Stimulated activated naive CD8-positive, alpha-beta T cell treated with anti-CD3 and anti-CD28 coated beads, Interleukin-15, Interleukin-2, amounts not matched to agents 100 U/mL and 50 U/mL, for 24 hours (primary cell): ENCODE data around the gene OAT.

ENCODE experiments used
- ATAC-seq: fragments of 150-1000 bp; cut with Tn5 transposase; one replicate; pipeline ENCODE4 v1.10.0; 2021
- DNase-seq: peaks from one replicate; pipeline ENCODE4 v3.0.0; 2021

OAT gene

DNA sequence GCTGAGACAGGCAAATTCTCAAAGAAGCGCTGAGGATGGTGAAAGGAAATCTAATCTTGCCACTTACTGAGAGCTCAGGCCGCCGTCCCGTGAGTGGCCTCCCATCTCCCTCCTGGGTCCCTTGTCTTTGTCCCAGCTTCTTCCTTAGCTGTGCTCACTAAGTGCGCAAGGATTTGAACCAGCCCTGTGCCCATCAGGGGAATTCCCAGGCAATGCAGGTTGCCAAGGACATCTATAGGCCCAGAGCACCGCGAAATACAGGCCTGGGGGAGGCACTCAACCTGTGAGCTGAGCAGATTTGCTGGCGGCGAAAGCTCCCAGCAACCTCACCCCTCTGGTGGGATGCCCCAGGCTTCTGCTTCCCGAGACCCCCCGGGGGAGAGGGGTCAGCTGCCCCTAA lies 64.8 kb downstream of the OAT start:
- ATAC-seq: no peak
- DNase-seq: no peak

DNA sequence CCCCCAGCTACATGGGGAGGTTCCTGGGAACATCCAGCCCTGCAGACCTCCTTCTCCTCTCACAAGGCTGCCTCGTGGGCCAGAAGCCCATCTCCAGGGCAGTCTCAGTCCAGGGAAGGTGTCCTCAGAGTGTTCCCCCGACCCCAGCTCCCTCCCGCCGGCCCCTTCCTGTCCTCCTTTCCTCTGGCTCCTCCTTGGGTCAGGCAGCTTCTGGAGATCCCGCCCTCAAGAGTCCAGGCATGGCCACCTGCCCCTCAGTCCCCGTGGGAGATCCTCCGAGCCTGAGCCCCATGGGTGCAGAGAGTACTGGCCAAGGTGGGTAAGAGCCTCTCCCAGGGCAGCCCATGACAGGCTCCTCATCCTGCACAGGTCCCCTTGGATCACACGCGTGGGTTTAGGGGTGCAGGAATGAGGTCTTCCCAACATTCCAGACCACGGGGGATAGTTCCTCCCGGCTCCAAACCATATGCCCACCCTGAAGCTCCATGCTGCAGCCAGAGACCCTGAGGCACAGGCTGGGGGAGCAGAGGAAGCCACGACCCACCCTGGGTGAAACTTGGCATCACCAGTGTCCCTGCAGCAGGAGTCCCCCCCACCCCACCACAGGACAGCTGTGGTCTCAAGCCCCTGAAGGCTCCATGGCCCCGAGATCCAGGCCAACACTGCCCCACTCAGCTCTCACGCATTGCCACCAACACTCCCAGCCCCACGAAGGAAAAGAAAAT lies 65.5 kb downstream of the OAT start:
- ATAC-seq: no peak
- DNase-seq: no peak

DNA sequence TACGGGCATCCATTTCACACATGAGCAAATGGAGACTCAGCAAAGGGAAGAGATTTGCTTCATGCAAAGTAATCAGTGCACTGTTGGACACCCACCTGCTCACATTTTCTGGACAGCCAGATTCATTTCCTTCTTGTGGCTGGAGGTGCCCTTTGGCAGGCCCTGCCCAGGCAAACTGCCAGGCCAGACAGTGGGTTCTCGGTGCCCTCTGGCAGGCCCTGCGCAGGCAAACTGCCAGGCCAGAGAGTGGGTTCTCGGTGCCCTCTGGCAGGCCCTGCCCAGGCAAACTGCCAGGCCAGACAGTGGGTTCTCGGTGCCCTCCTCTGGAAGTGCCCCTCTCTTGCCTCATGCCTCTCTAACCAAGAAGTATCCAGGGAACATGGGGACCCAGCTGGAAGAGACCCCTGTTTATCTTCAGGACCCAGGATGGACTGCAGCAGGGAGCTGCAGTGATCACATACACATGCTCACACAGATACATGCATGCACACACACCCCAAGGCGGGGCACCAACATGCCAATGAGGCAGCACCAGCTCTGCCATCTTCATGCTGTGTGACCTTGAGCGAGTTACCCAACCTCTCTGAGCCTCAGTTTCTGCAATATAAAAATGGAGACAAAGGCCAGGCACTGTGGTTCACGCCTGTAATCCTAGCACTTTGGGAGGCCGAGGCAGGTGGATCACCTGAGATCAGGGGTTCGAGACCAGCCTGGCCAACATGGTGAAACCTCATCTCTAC lies 67.1 kb downstream of the OAT start:
- ATAC-seq: no peak
- no peak for DNase-seq

DNA sequence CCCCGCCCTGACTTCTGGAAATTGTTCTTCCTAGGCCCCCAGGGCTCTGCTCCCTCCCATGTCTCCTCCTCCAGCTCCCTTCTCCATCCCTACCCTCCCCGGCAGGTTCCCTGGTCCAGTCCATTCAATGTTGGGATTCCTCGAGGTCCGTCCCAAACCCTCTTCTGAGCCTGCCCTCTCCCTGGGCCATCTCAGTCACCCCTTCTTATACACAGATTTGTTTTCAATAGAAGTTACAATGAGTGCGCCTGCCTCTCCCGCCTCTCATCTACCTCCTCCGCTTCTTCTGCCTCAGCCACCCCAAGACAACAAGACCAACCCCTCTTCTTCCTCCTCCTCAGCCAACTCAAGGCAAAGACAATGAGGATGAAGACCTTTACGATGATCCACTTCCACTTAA lies 67.9 kb downstream of the OAT start:
- DNase-seq: no peak
- no peak for ATAC-seq

DNA sequence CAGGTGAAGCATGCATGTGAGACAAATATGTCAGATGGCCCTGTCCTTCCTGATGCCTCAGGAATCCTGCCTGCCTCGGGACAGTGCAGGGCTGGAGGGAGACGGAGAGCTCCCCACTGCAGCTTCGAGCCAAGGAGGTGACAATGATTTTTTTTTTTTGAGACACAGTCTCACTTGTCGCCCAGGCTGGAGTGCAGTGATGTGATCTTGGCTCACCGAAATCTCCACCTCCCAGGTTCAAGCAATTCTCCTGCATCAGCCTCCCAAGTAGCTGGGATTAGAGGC lies 68.8 kb downstream of the OAT start:
- no peak for DNase-seq
- ATAC-seq: no peak

DNA sequence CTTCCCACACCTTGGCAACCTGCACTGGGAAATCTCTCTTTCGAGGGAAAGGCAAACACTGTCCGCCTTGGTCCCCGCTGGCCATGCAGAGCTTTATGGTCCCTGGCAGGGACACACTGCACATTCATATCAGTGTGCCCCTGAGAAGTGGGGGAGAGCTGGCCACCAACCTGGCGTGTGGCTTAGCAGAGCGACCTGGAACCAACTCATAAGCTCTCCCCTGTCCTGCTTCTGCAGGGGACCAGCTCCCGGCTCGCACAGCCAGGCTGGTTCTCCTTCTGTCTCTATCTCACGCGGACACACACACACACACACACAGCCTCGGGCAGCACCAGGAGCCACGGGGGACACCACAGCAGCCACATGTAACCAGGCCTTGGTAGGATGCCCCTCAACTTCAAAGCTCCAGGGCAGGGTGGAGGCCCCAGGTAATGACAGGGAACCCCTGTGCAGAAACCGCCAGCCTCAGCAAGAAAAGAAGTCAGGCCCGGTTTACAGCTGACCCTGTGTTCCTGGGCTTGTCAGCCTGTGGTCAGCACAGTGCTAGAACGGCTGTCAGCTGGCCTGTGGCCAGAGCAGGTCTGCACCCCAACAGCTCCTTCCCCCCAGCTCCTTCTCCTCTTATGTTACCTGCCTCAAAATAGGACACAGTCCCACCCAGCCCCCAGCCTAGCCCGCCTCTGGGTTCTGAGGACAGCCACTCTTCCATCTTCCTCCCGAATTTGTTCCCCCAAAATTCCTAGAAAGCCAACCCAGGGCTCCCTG lies 69.3 kb downstream of the OAT start:
- ATAC-seq (no peak), DNase-seq (no peak)

DNA sequence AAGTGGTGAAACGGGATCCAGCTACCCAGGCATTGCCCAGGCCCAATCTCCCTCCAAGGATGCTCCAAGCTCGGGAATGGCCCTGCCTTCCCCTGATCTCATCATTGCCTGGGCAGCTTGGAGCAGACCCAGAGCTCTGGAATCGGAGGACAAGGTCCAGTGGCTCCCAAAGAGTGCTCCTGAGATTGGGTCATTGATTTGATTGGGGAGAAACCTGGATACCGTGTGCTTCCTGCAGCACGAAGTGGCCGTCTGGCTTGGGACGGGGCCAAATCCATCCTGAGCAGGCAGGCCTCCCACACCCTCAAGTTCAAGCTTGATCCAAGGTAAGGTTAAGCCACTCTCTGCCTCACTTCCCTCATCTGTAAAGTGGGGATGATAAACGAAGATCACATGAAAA lies 69.9 kb downstream of the OAT start:
- no peak for DNase-seq
- no peak for ATAC-seq

DNA sequence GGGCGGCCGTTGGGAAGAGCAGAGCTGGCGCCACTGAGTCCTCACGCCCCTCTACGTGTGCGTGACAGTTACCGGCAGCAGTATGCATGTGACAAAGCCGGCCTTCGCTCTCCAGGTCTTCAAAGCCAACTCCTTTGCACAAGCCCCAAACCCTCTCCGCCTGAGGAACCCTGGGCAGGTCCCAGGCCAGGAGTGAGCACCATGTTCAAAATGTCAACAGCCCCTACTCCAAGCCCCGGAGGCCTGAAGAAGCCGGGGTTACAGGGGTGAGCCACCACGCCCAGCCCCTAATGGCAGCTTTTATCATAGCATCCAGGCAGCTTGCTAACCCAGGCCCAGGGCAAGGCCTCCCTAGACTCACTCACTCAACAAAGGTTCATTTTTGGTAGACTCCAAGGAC lies 70.8 kb downstream of the OAT start:
- ATAC-seq (peak; percentile 17), DNase-seq (no peak)
